Measurements from ENCODE around the gene MPZL2. TPM values are rescaled to one million over a fixed set of nuclear protein-coding genes. Genes with fewer than 3 reads are reported as not detected.

Gene MPZL2
- 10 to 100 TPM; 14.3 to 28.0 (median 17.7) TPM for total RNA-seq

- no peak for TF ChIP-seq CTCF (IDR thresholded peaks at IDR 0.05; ENCODE audit: low read depth)
These were observed at the start of gene MPZL2 for GRCh38 chr11:118263695-118264568. Gene MPZL2, minus strand, starts transcription at chr11:118264297. Its CDS starts 144 bp downstream, at chr11:118264153.

- TF ChIP-seq CTCF (IDR thresholded peaks at IDR 0.05; ENCODE audit: low read depth) = no peak
These were observed 49.1 kb upstream of the MPZL2 start for GRCh38 chr11:118313242-118313641.

GRCh38 chr11:118312328-118312727 is 48.2 kb upstream of the MPZL2 start:
- no peak for TF ChIP-seq CTCF (IDR thresholded peaks at IDR 0.05; ENCODE audit: low read depth)

GRCh38 chr11:118311518-118311917 is 47.4 kb upstream of the MPZL2 start:
- TF ChIP-seq CTCF (IDR thresholded peaks at IDR 0.05; ENCODE audit: low read depth) = no peak

GRCh38 chr11:118310781-118311485 is 46.8 kb upstream of the MPZL2 start:
- TF ChIP-seq CTCF (IDR thresholded peaks at IDR 0.05; ENCODE audit: low read depth) = no peak

GRCh38 chr11:118310271-118310670 is 46.2 kb upstream of the MPZL2 start:
- no peak for TF ChIP-seq CTCF (IDR thresholded peaks at IDR 0.05; ENCODE audit: low read depth)

GRCh38 chr11:118306556-118306955 is 42.5 kb upstream of the MPZL2 start:
- TF ChIP-seq CTCF (IDR thresholded peaks at IDR 0.05; ENCODE audit: low read depth) = no peak
